Rectal smooth muscle tissue (tissue), 1 donor: ENCODE results near the gene TDRD7.

Experiments used
- H3K27ac ChIP-seq: one replicate; pipeline ENCODE4 v1.7.0; 2013; ENCODE audit warnings: low read depth, low read length, inconsistent platforms
- H3K27me3 ChIP-seq: one replicate; pipeline ENCODE4 v1.7.0; 2013; ENCODE audit warnings: low read length; ENCODE audit not compliant: control insufficient read depth, insufficient read depth
- H3K36me3 ChIP-seq: one replicate; pipeline ENCODE4 v1.7.0; 2013; ENCODE audit warnings: low read length; ENCODE audit not compliant: control insufficient read depth, insufficient read depth
- H3K4me1 ChIP-seq: one replicate; pipeline ENCODE4 v1.7.0; 2013; ENCODE audit warnings: low read length; ENCODE audit not compliant: control insufficient read depth, insufficient read depth
- H3K4me3 ChIP-seq: one replicate; pipeline ENCODE4 v1.7.0; 2013; ENCODE audit warnings: low read length
- H3K9ac ChIP-seq: one replicate; pipeline ENCODE4 v1.7.0; 2013; ENCODE audit warnings: low read length

The TDRD7 gene

GRCh38 chr9:97412626-97413385 lies 910 bp downstream of the TDRD7 start:
- Histone ChIP-seq H3K9ac (no peak overlapping the region), H3K36me3 (no peaks in the 10 kb centered on the region), H3K4me1 (peaks cover 6% of the 10 kb centered on the region), H3K4me3 (peak overlapping the region; percentile 78), H3K27me3 (no peaks in the 10 kb centered on the region), H3K27ac (peak overlapping the region; percentile 51)

- no peak overlapping the region for H3K9ac ChIP-seq
- no peak overlapping the region for H3K4me3 ChIP-seq
- H3K27ac ChIP-seq: no peak overlapping the region
- H3K27me3 ChIP-seq: no peaks in the 10 kb centered on the region
- H3K4me1 ChIP-seq: peaks cover 6% of the 10 kb centered on the region
- H3K36me3 ChIP-seq: no peaks in the 10 kb centered on the region
These were observed 1.6 kb downstream of the TDRD7 start for GRCh38 chr9:97413462-97413861.

GRCh38 chr9:97415146-97415545 lies 3.2 kb downstream of the TDRD7 start:
- H3K4me3 ChIP-seq: no peak overlapping the region
- no peaks in the 10 kb centered on the region for H3K27me3 ChIP-seq
- no peak overlapping the region for H3K9ac ChIP-seq
- H3K36me3 ChIP-seq: no peaks in the 10 kb centered on the region
- peaks cover 6% of the 10 kb centered on the region for H3K4me1 ChIP-seq
- H3K27ac ChIP-seq: no peak overlapping the region

GRCh38 chr9:97418880-97419279 lies 7.0 kb downstream of the TDRD7 start:
- H3K4me1 ChIP-seq: no peaks in the 10 kb centered on the region
- no peaks in the 10 kb centered on the region for H3K27me3 ChIP-seq
- H3K27ac ChIP-seq: no peak overlapping the region

GRCh38 chr9:97419309-97419867 lies 7.5 kb downstream of the TDRD7 start:
- H3K9ac ChIP-seq: peak overlapping the region; percentile 17
- H3K4me1 ChIP-seq: no peaks in the 10 kb centered on the region
- H3K36me3 ChIP-seq: no peaks in the 10 kb centered on the region
- no peak overlapping the region for H3K4me3 ChIP-seq
- H3K27me3 ChIP-seq: no peaks in the 10 kb centered on the region
- H3K27ac ChIP-seq: no peak overlapping the region

More at GRCh38 chr9:97418880-97419279, 7.0 kb downstream of the TDRD7 start:
- no peak overlapping the region for H3K4me3 ChIP-seq
- no peaks in the 10 kb centered on the region for H3K36me3 ChIP-seq
- no peak overlapping the region for H3K9ac ChIP-seq

- H3K27ac ChIP-seq: no peak overlapping the region
- no peaks in the 10 kb centered on the region for H3K27me3 ChIP-seq
- no peak overlapping the region for H3K4me3 ChIP-seq
- no peaks in the 10 kb centered on the region for H3K4me1 ChIP-seq
- H3K9ac ChIP-seq: no peak overlapping the region
- peaks cover 7% of the 10 kb centered on the region for H3K36me3 ChIP-seq
These were observed 13.6 kb downstream of the TDRD7 start for GRCh38 chr9:97425336-97425972.

- no peak overlapping the region for H3K27ac ChIP-seq
- no peak overlapping the region for H3K9ac ChIP-seq
- no peaks in the 10 kb centered on the region for H3K4me1 ChIP-seq
- H3K4me3 ChIP-seq: no peak overlapping the region
- peaks cover 10% of the 10 kb centered on the region for H3K36me3 ChIP-seq
- H3K27me3 ChIP-seq: no peaks in the 10 kb centered on the region
These were observed 14.1 kb downstream of the TDRD7 start for GRCh38 chr9:97425973-97426336.

GRCh38 chr9:97427885-97428284 lies 16.0 kb downstream of the TDRD7 start:
- Histone ChIP-seq H3K27ac (no peak overlapping the region), H3K36me3 (peaks cover 23% of the 10 kb centered on the region), H3K9ac (no peak overlapping the region), H3K4me3 (no peak overlapping the region), H3K27me3 (no peaks in the 10 kb centered on the region), H3K4me1 (no peaks in the 10 kb centered on the region)

- H3K27ac ChIP-seq: no peak overlapping the region
- H3K27me3 ChIP-seq: no peaks in the 10 kb centered on the region
- no peak overlapping the region for H3K4me3 ChIP-seq
- H3K9ac ChIP-seq: no peak overlapping the region
- no peaks in the 10 kb centered on the region for H3K4me1 ChIP-seq
- H3K36me3 ChIP-seq: peaks cover 27% of the 10 kb centered on the region
These were observed 18.6 kb downstream of the TDRD7 start for GRCh38 chr9:97430316-97431043.

GRCh38 chr9:97431044-97431441 lies 19.1 kb downstream of the TDRD7 start:
- no peak overlapping the region for H3K9ac ChIP-seq

GRCh38 chr9:97431549-97432143 lies 19.8 kb downstream of the TDRD7 start:
- peaks cover 27% of the 10 kb centered on the region for H3K36me3 ChIP-seq

More at GRCh38 chr9:97431044-97431441, 19.1 kb downstream of the TDRD7 start:
- Histone ChIP-seq H3K27ac (no peak overlapping the region), H3K36me3 (peaks cover 27% of the 10 kb centered on the region), H3K4me3 (no peak overlapping the region), H3K4me1 (no peaks in the 10 kb centered on the region), H3K27me3 (no peaks in the 10 kb centered on the region)

GRCh38 chr9:97437051-97437600 lies 25.2 kb downstream of the TDRD7 start:
- Histone ChIP-seq H3K36me3 (peaks cover 11% of the 10 kb centered on the region), H3K9ac (no peak overlapping the region), H3K27ac (no peak overlapping the region), H3K27me3 (no peaks in the 10 kb centered on the region), H3K4me1 (no peaks in the 10 kb centered on the region), H3K4me3 (no peak overlapping the region)

More at GRCh38 chr9:97431549-97432143, 19.8 kb downstream of the TDRD7 start:
- H3K9ac ChIP-seq: no peak overlapping the region
- no peak overlapping the region for H3K4me3 ChIP-seq
- no peaks in the 10 kb centered on the region for H3K4me1 ChIP-seq
- no peak overlapping the region for H3K27ac ChIP-seq
- H3K27me3 ChIP-seq: no peaks in the 10 kb centered on the region
